ENCODE measurements around the gene PHF21A.

GRCh38 chr11:46114378-46114777 is 6.9 kb downstream of the PHF21A start:
- TF ChIP-seq, protein P1, sequence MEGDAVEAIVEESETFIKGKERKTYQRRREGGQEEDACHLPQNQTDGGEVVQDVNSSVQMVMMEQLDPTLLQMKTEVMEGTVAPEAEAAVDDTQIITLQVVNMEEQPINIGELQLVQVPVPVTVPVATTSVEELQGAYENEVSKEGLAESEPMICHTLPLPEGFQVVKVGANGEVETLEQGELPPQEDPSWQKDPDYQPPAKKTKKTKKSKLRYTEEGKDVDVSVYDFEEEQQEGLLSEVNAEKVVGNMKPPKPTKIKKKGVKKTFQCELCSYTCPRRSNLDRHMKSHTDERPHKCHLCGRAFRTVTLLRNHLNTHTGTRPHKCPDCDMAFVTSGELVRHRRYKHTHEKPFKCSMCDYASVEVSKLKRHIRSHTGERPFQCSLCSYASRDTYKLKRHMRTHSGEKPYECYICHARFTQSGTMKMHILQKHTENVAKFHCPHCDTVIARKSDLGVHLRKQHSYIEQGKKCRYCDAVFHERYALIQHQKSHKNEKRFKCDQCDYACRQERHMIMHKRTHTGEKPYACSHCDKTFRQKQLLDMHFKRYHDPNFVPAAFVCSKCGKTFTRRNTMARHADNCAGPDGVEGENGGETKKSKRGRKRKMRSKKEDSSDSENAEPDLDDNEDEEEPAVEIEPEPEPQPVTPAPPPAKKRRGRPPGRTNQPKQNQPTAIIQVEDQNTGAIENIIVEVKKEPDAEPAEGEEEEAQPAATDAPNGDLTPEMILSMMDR (IDR thresholded peaks at IDR 0.05; ENCODE audit: borderline replicate concordance, extremely low read depth, low read length, poor library complexity, severe bottlenecking), result no peak
- TF ChIP-seq EZH2 (IDR thresholded peaks at IDR 0.05; ENCODE audit: borderline replicate concordance, low read depth, low read length, severe bottlenecking), result no peak

All from DND-41 (cell line).